Neuron (in vitro differentiated cells): Measurements from ENCODE around the gene NUDT4.

Source experiments
- H2AFZ ChIP-seq: one replicate; pipeline ENCODE4 v1.6.1; 2013; ENCODE audit warnings: low read depth, mild to moderate bottlenecking, inconsistent platforms, low read length, moderate library complexity
- H3K27me3 ChIP-seq: one replicate; pipeline ENCODE4 v1.6.1; 2013; ENCODE audit warnings: low read length; ENCODE audit not compliant: insufficient read depth
- H3K36me3 ChIP-seq: one replicate; pipeline ENCODE4 v1.6.1; 2013; ENCODE audit warnings: low read length; ENCODE audit not compliant: insufficient read depth
- H3K4me1 ChIP-seq: one replicate; pipeline ENCODE4 v1.6.1; 2013; ENCODE audit warnings: low read length; ENCODE audit not compliant: insufficient read depth
- H3K4me3 ChIP-seq: 2 replicates; pipeline ENCODE4 v1.5.1; 2013; ENCODE audit warnings: mild to moderate bottlenecking, low read length, moderate library complexity
- H3K9me3 ChIP-seq: one replicate; pipeline ENCODE4 v1.6.1; 2013; ENCODE audit warnings: low read length

NUDT4 gene

DNA sequence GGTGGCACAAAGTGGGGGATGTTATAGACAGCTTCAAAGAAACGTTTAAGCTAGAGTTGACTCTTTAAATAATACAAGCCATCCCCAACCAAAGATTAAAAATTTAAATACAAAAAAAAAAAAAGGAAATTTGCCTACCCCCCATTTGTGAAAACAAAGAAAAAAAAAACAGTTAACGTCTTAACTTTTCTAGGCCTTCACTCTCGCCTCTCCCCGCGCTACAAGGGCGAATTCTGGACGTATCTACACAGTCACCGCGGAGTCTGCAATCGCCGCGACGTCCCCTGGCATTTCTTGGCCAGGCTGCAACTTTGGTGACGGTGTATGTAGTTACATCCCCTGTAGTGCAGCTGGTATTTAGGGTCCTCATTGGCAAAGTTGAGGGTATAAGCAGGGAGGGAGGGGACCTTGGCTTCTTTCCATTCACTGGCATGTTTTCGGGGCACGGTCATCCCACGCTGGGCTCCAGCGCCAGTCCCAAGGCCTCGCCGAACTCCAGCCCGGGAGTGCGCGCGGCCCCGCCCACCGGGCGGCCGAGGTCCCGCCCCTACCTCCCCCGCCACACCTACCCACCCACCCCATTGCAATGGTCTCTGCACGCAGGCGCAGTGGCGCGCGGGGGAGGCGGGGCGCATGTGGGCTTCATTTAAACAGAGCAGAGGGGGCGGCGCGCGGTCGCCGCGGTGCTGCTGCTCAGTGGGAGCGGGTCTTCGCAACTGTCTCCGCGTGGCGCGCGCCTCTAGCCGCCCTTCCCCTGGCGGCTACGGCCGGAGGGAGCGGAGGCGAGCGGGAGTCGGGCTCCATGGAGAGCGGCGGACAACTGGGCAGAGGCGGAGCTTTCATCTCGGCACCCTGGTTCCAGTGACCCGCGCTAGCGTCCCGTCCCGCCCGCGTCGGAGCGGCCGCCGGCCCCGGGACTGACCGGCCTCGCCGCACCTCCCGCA, at the start of gene NUDT4:
NUDT4 (plus strand) TSS at position 674 of the 944 bp plus-strand sequence. CDS start 398 bp downstream, outside the sequence.
- H3K4me3 ChIP-seq, result peak within 1 kb of the TSS; percentile 70
- no peaks in the 10 kb centered on the region for H3K36me3 ChIP-seq
- H3K27me3 ChIP-seq, result no peaks in the 10 kb centered on the region
- H3K9me3 ChIP-seq, result no peaks in the 10 kb centered on the region
- peaks cover 33% of the 10 kb centered on the region for H3K4me1 ChIP-seq
- H2AFZ ChIP-seq, result peak within 1 kb of the TSS; percentile 33

DNA sequence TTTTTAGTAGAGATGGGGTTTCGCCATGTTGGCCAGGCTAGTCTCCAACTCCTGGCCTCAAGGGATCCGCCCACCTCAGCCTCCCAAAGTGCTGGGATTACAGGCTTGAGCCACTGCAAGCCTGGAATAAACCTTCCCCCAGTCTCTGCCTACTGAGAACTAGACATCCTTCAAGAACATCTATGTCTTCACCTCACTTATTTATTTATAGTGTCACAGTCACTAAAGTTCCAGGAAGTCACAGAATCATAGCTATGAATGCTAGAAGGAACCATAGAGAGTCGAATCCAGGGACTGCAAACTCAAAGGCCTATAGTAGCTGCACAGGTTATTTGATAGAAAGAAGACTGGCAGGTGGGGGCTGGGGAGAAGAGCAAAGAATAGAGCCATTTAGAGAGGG, 44.7 kb upstream of the NUDT4 start:
- H3K36me3 ChIP-seq, result no peaks in the 10 kb centered on the region
- H3K9me3 ChIP-seq, result no peaks in the 10 kb centered on the region
- H2AFZ ChIP-seq, result no peak overlapping the region
- no peak overlapping the region for H3K4me3 ChIP-seq
- no peaks in the 10 kb centered on the region for H3K27me3 ChIP-seq
- peaks cover 15% of the 10 kb centered on the region for H3K4me1 ChIP-seq

DNA sequence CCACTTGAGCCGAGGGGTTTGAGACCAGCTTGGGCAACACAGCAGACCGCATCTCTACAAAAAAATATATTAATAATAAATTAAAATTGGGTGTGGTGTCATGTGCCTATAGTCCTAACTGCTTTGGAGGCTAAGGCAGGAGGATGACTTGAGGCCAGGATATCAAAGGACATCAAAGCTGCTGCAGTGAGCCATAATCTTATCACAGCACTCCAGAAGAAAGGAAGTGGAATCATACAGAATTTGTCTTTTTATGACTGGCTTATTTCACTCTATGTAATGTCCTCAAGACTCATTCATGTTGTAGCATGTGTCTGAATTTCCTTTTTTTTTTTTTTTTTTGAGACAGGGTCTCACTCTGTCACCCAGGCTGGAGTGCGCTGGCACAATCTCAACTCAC, 43.9 kb upstream of the NUDT4 start:
- Histone ChIP-seq H3K27me3 (no peaks in the 10 kb centered on the region), H3K4me1 (peaks cover 15% of the 10 kb centered on the region), H3K4me3 (no peak overlapping the region), H3K36me3 (no peaks in the 10 kb centered on the region), H3K9me3 (no peaks in the 10 kb centered on the region), H2AFZ (no peak overlapping the region)

DNA sequence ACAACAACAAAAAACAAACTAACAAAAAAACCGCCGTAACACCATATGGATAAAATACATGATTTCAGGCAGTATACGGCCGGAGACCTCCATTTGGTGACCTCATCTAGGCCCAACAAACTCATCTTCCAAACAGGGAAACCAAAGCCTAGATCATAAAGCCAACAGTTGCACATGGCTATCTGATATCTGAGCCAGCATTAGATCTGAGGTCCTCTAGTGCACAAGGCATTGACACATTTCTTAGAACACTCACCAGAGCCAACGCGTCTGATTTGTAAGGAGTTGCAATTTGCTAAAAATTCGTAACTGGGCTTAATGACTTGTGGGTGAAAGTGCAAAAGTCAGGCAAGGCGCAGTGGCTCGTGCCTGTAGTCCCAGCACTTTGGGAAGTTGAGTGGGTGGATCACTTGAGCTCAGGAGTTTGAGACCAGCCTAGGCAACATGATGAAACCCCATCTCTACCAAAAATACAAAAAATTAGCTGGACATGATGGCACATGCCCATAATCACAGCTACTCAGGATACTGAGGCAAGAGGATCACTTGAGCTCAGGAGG, 42.0 kb upstream of the NUDT4 start:
- Histone ChIP-seq H3K4me3 (no peak overlapping the region), H3K4me1 (peaks cover 15% of the 10 kb centered on the region), H3K9me3 (no peaks in the 10 kb centered on the region), H3K36me3 (no peaks in the 10 kb centered on the region), H3K27me3 (no peaks in the 10 kb centered on the region), H2AFZ (no peak overlapping the region)

DNA sequence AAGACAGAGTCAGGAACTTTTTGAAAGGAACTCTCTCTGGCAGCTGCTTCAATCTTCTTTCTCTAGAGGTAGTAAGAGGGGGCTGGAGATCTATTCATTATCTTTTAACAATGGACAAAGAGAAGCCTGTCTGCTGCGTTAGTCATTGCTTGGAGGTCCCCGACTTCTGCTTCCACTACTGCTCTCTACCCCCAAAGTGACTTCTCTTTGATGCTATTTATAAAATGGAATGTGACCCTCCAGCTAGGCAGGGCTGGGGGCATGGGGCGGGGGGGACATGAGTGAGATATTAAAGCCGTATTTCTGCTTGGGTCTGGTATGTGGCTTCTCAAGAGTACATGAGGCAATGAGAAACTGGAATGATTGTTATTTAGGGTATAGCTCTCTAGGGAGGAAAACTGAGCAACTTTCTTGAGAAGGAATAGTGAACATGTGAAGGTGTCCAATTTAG, 41.4 kb upstream of the NUDT4 start:
- H3K4me3 ChIP-seq, result no peak overlapping the region
- H3K27me3 ChIP-seq, result no peaks in the 10 kb centered on the region
- H3K4me1 ChIP-seq, result peaks cover 15% of the 10 kb centered on the region
- H3K9me3 ChIP-seq, result no peaks in the 10 kb centered on the region
- no peaks in the 10 kb centered on the region for H3K36me3 ChIP-seq
- no peak overlapping the region for H2AFZ ChIP-seq

DNA sequence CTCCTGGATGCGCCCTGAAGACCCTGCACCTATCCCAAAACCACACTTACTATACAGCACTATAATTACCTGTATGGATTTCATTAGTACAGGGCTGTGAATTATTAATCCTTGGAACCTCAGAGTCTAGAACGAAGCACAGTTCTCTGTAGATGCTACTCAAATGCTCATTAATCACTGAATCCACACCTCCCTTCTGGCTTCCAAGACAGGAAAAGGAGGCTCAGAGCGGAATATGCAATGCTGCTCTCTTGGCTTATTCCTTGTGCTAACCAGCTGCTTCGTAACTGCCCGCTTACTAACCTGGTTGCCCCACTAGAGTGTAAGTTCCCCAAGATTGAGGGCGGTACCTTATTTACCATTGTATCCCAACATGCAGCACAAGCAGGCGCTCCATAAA, 39.1 kb upstream of the NUDT4 start:
- peaks cover 15% of the 10 kb centered on the region for H3K4me1 ChIP-seq
- no peaks in the 10 kb centered on the region for H3K27me3 ChIP-seq
- no peaks in the 10 kb centered on the region for H3K9me3 ChIP-seq
- H3K36me3 ChIP-seq, result no peaks in the 10 kb centered on the region
- no peak overlapping the region for H3K4me3 ChIP-seq
- H2AFZ ChIP-seq, result no peak overlapping the region

DNA sequence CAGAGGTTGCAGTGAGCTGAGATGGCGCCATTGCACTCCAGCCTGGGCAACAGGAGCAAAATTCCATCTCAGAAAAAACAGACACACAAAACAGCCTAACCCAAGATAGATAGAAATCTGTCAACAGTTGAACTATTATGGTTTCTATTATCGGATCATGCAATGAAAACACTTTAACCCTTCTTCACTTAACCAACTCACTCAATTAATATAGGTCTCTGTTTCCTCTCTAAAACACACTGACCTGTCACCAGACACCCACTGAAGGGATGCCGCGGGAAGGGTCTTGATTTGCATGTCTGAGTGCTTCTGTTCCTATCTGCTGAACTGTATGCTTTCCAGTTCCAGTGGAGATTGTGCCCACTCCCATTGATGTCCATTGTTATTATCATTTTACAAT, 38.0 kb upstream of the NUDT4 start:
- Histone ChIP-seq H3K36me3 (no peaks in the 10 kb centered on the region), H2AFZ (no peak overlapping the region), H3K4me3 (no peak overlapping the region), H3K9me3 (no peaks in the 10 kb centered on the region), H3K27me3 (no peaks in the 10 kb centered on the region), H3K4me1 (peaks cover 15% of the 10 kb centered on the region)

DNA sequence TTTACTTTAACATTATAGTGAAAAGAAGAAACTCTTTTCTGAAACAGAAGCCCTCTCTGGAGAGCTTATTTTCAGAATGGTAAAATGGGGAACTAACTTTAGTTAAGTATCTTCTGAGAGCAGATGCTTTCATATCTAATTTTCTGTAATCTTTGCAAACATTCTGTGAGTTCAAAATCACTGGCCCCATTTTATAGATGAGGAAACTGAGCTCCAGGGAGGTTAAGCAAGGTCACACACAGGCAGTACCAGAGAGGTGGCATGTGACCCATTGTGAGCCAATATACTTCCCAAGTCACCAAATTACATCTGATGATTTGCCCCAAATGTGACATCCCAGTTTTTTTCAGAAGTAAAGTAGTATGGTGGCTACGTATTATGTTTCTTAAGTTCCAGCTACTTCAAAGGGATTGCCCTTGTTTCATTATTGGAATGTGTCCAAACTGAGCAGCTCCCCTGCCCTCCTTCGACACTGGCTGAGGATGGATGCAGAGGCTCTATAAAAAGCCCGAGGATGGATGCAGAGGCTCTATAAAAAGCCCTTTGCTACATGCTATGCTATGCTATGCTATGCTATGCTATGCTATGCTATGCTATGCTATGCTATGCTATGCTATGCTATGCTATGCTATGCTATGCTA, 36.2 kb upstream of the NUDT4 start:
- no peak overlapping the region for H3K4me3 ChIP-seq
- H2AFZ ChIP-seq, result no peak overlapping the region
- H3K9me3 ChIP-seq, result no peaks in the 10 kb centered on the region
- no peaks in the 10 kb centered on the region for H3K27me3 ChIP-seq
- H3K36me3 ChIP-seq, result no peaks in the 10 kb centered on the region
- H3K4me1 ChIP-seq, result peaks cover 4% of the 10 kb centered on the region

DNA sequence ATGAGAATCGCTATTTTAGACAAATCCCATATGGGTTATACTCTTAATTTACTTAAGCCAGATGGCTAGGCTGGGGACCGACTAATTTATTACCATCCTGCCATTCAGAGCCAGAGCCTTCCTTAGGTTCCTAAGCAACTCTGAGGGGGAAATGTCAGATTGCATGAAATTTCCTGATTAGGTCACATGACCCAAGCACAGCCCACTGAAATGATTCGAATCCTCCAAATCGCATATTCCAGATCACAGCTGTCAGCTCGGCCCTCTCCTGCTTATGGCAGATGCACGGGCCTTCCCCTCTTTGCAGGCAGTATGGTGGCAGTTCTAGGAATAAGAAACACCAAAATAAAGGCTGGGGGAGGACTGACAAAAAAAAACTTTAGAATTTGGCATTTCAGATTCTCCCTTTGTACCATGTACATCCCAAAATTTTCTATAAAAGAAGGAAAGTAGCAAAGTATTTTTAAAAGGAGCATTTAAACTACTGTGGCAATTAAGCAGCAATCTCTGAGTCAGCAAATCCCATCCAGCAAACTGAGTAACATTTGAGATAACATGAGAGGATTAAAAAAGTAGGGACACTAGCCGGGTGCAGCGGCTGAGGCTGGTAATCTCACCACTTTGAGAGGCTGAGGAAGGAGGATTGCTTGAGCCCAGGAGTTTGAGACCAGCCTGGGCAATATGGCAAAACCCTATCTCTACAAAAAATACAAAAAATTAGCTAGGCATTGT, 30.5 kb upstream of the NUDT4 start:
- Histone ChIP-seq H3K27me3 (no peaks in the 10 kb centered on the region), H3K9me3 (no peaks in the 10 kb centered on the region), H3K36me3 (no peaks in the 10 kb centered on the region), H3K4me3 (no peak overlapping the region), H2AFZ (peak overlapping the region; percentile 48), H3K4me1 (peaks cover 7% of the 10 kb centered on the region)

DNA sequence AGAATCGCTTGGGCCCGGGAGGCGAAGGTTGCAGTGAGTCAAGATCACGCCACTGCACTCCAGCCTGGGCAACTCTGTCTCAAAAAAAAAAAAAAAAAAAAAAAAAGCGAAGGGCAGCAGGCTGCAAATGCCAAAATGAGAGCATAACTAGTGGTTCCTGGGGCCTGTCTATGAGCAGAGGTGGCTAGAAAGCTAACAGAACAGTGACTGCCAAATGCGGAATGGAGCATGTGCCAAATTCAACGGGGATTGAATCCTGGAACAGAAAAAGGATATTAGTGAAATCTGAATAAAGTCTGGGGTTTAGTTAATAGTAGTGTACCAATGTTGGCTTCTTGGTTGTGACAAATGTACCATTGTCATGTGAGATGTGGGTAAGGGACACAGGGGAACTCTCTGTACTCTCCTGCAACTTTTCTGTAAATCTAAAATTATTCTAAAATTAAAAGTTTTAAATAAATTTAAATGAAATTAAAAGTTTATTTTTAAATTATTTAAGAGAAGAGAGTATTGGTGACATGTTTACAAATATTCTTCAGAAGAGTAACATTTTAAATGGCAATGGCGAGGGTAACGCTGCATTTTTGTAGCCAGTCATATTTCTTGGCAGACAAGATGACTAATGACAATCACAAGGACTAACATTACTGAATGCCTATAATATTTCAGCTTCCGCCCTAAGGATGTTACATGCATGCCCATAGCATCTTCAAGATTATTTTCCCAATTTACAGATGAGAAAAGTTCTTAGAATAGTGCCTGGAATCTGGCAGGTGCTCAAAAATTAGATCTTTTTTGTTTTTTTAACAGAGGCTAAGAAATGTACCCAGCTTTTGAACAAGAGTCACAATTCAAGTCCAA, 28.9 kb upstream of the NUDT4 start:
- Histone ChIP-seq H3K36me3 (no peaks in the 10 kb centered on the region), H2AFZ (no peak overlapping the region), H3K9me3 (no peaks in the 10 kb centered on the region), H3K4me1 (peaks cover 7% of the 10 kb centered on the region), H3K4me3 (no peak overlapping the region), H3K27me3 (no peaks in the 10 kb centered on the region)

DNA sequence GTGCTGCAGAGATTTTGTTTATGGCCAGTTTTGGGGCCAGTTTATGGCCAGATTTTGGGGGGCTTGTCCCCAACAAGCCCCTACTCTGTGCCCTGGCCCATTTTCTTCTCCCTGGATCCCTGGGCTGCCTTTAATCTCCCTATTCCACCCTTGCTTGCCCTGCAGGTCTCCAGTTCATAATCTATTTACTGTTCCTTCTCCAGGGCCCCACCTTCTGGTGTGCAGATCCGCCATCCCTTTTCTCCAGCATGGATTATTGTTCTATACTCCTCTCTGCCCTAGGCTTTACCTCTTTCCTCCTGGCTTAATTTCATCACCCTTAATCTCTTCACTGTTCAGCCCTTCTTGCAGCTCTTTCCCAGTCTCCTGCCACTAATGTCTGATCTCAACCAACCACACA, 26.0 kb upstream of the NUDT4 start:
- peaks cover 5% of the 10 kb centered on the region for H3K4me1 ChIP-seq

DNA sequence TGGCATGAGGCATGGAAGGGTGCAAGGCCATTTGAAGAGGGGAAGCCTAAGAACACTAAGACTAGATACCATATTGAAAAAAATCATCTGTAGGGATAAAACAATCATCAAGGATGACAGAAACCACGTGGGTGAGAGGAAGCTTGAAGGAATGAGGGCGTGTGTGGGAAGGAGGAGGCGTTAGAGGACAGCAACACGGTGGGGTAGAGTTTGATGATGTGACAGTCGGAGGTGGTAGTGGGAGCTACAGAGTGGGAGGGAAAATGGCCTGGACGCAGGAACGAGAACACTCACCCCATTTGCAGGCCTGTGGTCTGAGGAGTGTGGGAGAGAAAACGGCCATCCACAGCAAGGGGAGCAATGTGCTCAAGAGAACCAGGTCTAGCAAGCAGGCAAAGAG, 25.4 kb upstream of the NUDT4 start:
- H3K27me3 ChIP-seq, result no peaks in the 10 kb centered on the region
- H3K4me3 ChIP-seq, result no peak overlapping the region
- H2AFZ ChIP-seq, result no peak overlapping the region
- no peaks in the 10 kb centered on the region for H3K36me3 ChIP-seq
- no peaks in the 10 kb centered on the region for H3K9me3 ChIP-seq
- no peaks in the 10 kb centered on the region for H3K4me1 ChIP-seq

More for the DNA sequence above, 26.0 kb upstream of the NUDT4 start:
- no peak overlapping the region for H2AFZ ChIP-seq
- no peaks in the 10 kb centered on the region for H3K36me3 ChIP-seq
- no peak overlapping the region for H3K4me3 ChIP-seq
- H3K27me3 ChIP-seq, result no peaks in the 10 kb centered on the region
- H3K9me3 ChIP-seq, result no peaks in the 10 kb centered on the region
